HG02759 (cell line): ENCODE results near the gene BRD7.

Experiments
- ATAC-seq: cut with Tn5 transposase; IDR thresholded peaks from one replicate; pipeline ENCODE4 v1.9.1; 2021; ENCODE audit warnings: mild to moderate bottlenecking, moderate library complexity; ENCODE audit not compliant: unreplicated experiment

The BRD7 gene

DNA sequence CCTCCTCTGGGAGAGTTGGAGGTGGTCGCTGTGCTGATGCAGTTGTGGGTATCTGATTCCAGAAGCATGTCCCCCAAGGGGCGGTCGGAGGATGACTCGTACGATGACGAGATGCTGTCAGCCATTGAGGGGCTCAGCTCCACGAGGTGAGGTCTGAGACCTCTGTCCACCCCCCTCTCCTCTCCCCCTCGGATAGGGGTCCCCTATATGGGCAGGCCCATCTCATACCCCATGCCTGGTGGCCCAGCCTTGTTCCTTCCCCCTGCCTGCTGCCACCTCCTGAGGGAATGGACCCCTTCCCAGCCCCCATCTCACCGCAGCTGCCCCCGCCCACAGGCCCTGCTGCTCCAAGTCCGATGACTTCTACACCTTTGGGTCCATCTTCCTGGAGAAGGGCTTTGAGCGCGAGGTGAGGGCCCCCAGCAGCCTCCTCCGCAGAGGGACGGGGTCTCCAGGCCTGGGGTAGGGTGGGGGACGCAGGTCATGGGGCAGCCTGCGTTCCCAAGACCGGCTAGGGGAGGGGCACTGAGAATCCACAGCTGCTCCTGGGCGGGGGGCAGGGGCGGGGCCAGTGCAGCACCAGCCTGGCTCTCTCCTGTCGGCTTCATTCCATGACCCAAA, 63.2 kb downstream of the BRD7 start:
- no peak for ATAC-seq

DNA sequence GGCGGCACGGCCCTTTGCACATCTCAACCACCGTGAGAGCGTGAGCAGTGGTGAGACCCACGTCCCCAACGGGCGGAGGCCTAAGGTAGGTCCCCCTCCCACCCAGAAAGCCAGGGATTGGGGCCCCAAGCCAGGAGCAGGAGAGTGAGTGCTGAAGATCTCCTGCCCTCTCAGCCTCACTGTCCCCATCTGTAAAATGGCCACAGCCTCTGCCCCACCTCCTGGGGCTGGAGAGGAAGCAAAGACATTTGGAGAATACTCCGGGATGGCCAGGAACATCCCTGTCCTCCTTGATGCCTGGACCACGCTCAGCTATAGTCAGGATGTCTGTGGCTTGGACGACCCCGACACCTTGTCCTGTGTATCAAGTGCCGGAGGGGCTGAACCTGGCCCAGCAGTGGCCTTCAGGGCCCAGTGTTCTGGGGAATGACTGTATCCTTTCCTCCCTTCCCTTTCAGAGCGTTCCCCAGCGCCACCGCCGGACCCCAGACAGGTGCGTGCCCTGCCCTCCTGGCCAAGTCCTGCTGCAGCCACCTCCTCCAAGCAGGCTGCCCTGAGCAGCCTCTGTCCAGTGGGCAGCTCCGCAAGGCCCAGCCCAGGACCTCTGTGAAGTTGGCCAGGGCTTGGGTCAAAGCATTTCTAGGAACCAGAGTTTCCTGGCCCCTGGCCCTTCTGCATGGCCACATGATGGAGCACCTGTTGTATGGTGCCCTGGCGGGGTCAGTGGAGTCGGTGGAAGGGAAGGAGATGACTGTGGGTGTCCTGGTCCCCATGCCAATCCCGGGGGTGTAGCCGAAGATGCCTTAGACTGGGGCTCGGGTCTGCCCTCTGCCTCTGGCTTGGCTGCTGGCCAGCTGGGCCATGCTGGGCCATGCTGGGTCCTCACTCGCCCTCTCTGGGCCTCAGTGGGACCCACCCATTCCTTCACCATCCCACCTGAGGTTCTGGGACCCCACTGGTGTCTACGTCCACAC, 64.0 kb downstream of the BRD7 start:
- ATAC-seq: no peak

DNA sequence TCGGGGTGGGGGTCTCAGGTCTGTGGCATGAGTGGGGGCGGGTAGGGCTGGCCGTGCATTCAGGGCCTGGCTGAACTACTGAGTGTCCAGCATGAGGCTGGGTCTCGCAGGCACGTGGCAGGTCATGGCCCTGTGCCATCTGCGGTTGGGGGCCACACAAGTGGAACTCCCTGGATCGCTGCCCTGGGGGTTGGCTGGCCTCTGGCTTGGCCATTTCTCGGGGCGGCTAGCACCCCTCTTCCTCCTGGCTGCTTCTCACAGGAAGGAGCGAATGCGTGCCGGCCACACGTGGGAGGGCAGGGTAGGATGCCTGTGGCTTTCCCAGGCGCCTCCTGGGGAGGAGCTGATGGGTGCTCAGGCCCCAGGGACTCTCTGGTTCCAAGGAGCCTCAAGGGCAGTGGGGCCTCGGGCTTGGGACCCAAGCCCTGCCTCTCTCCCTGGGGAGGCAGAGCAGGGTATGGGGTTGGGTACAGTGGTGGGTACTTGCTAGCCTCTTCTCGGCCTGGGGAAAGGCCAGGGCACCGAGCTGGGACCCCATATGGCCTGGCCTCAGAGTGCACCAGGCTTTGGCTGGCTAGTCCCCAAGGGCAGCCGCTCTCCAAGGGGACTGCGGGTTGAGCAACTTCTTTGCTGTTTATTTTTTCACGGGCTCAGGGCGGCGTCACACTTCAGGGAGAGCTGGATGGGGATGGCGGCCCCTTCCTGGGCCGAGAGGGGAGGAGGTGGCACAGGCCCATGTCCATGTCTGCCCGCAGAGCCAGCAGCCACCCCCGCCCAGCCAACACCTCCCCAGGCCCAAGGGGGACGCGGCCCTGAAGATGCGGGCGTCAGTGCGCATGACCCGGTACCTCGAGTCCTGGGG, 65.0 kb downstream of the BRD7 start:
- no peak for ATAC-seq

GRCh38 chr16:50303041-50303604, 65.7 kb downstream of the BRD7 start:
- no peak for ATAC-seq

DNA sequence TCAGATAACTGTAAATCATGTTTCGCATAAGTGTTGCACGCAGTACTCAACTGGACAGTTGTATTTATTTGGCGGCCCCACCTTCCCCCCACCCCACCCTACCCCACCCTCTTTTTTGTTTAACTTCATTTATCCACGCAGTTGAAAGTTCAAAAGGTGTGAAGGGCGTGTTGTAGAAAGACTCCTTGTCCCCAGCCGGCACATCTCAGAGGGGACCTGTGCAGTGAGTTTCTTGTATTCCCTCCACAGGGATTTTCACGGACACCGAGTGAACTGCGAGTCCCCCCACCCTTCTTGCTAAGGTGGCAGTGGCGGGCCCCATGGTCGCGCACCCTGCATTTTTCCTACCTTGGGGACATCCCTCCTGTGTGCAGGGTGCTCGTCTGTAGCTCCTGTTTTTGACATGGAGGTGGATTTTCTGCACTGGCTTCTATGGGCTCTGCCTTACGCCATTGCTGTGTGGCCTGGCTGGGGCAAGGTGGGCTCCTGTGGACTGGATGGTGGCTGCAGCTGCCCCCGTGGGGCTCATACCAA, 66.2 kb downstream of the BRD7 start:
- ATAC-seq: no peak

DNA sequence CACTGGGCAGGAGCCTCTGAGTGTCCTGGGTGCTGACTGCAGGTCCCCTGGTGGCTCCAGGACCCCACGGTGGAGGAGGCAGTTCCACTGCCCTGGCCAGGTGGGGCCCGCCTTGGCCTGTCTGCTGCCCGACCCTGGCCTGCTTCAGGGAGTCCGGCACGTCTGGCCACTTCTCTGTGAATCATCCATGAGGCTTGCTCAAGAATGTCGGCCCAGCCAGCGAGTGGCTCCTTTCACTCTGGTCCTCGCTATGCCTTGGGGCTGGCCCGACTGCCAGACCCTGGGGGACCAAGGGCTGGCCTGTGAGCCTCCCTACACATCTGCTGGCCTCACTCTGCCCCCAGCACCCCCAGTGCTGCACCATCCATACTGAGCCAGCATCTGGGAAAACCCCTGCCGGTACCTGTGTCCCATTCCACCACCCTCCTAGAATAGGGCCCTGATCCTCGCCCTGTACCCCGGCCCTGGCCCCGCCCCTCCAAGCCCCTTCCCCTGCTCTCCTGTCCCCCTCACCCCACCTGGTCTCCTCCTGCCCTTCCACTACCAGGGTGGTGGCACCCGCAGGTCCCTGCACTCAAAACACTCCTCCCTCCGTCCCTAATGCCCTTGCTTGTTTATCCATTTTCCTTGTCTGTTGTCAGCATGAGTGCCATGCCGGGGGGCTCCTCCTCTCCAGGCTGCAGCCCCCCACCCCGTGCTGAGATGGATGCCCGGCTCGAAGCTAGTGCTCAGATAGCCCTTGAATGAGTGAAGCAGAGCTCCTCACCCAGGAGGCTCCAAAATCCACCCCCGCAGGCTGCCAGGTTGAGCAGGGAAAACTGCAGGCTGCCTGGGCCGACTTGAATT, 66.9 kb downstream of the BRD7 start:
- no peak for ATAC-seq

DNA sequence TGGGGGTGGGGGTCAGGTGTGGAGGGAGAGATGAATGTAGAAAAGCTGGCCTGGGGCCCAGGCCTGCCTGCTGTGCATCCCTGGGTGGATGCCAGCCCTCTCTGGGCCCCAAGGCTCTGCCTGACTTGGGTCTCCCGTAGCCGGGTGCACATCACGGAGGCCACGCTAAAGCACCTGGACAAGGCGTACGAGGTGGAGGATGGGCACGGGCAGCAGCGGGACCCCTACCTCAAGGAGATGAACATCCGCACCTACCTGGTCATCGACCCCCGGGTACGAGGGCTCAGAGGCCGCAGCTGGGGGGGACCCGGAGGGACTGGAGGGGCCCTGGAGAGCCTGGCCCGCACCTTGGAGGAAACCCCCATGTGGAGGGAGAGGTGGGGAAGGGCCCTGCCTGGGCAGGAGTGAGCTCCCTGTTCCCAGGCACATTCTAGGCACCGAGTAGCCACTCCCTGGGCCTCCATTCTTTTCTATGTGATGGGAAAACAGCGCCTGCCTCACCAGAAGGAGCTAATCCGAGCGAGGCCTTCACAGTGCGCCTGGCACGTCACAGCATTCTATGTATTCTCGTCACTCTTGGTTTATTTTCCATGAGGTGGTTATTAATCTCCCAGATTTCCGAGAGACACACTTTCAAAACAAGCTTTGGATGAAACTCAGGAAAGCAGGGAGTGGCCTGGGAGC, 67.7 kb downstream of the BRD7 start:
- ATAC-seq: no peak

DNA sequence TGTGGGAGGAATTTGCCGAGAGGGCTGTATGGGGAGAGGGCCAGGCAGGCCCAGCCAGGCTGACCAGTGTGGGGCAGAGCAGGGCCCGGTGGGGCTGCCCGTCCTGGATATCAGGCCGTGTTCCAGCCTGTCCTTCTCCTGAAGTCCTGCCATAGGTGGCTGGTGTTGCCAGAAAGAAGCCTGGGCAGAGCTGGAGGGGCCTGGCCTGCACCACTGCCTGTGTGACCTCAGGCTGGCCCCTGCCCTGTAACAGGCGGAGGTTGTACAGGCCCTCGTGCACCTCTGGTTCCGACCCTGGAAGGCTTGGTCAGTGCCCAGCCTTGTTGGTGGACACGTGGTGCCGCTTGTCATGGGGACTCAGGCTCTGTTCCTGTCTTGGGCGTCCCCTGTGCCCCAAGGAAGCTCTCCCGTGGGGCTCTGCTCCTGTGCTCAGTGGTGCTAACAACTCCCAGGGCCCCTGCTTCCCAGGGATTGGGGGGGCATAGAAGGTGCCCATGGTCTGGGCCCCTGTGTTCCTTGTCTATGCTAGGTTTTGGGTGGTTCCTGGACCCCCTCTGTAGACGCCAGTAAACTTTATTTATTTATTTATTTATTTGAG, 69.2 kb downstream of the BRD7 start:
- ATAC-seq: no peak

DNA sequence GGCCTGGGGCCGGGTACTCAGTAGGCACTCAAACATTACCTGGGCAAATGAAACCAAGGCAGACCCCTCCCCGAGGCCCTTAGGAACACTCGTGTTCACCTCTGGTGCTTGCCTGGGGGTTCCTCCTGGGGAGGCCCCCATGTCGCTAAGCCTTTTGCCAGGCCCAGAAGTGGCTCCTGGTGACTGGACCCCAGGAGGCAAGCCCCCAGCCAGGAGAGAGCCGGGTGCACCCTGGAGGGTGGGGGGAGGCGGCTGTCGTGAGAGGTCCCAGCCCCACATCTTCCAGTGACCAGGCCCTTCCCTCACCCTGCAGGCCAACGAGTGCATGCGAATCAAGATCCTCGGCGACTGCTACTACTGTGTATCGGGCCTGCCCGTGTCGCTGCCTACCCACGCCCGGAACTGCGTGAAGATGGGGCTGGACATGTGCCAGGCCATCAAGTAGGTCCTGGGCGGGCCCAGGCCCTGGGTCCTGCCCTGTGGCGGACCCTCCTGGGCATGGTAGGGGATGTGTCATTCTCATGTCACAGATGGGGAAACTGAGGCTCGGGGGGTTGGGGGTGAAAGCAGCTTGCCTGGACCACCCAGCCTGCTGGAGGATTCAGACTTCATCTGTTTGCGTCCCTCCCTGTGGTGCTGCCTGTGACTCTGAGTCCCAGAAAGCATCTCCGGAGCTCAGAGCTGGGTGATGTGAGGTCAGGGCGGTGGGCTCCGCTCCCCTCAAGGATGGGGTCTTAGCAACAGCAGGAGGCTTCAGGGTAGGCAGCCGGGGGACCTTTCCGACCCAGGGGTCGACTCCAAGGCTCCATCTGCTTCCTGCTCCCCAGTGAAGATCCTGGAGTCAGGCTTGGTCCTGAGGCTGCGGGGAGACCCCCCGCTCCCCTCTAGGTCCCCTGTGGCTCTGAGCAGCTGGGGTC, 69.9 kb downstream of the BRD7 start:
- ATAC-seq: no peak

DNA sequence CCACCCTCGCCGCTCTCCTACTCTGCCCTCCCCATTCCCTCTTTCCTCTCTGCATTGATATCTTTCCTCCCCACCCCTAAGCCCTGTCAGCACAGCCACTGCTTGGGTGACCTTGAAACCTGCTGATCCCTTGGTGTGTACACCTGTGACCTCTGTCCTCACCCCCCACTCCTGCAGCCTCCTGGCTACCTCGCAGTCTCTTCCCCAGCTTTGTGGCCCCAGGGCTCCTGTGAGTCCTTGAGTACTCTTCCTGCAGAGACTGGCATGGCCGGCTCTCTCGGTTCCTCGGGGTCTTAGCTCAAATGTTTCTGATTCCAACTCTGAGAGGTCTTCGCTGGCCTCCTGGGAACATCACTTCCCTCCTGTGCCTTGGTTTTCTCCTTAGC, 70.7 kb downstream of the BRD7 start:
- no peak for ATAC-seq

DNA sequence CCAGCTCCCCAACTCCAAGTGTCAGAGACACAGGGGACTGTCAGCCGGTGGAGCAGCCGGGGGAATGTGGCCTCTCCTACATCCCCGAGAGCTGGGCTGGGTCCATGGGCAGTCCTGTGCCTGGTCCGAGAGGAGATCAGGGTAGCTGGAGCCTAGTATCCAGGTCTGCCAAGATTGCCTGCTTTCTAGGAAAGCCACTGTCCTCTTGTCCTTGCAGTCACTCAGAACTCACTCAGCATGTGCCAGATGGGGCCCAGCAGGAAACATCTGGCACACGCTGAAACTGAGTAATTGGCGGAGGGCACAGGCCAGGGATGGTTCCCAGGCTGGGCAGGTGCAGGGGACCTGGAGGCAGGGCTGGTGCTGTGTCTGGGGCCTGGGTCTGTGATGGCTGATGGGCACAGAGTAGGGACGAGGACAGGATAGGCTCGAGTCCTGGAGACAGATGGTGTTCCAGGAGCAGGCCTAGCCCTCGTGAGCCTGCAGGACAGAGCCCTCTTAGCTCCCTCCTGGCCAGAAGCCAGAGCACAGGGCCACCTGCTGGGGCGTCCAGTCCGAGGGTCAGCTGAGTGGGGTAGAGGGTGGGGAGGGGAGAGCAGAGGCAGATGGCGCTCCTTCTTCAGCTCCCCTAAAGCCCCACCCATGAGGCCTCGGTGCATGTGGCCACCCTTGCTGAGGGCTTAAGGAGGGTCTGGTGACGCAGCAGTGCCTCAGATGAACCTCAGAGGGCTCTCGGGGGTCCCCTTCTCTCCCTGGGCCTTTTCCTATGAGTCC, 71.3 kb downstream of the BRD7 start:
- no peak for ATAC-seq

GRCh38 chr16:50296807-50297206, 72.0 kb downstream of the BRD7 start:
- ATAC-seq: no peak

DNA sequence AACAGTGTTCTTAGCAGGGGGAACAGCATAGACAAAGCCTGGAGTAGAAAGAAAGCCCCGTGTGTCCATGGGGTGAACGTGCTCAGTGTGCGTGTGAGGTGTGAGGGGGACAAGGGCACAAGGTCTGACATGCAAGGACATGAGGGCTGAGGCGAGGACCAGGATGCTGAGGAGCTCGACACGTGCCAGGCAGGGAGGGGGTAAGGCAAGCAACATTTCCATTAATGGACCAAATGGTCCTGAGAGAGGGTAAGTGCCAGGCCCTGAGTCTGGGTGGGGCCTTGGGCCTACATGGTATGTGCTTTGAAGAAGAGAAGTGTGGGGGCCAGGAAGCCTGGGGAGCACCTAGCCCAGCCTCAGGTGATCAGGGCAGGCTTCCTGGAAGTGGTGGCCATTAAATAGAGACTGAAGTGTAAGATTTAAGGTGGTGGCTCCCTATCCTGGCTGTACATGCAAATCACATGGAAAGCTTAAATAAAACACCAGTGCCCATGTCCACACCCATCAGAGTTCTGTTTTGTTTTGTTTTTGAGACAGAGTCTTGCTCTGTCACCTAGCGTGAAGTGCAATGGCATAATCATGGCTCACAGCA, 73.2 kb downstream of the BRD7 start:
- ATAC-seq: no peak

- no peak for ATAC-seq
Observed at GRCh38 chr16:50294955-50295354, 73.8 kb downstream of the BRD7 start.

GRCh38 chr16:50293994-50294855, 74.6 kb downstream of the BRD7 start:
- no peak for ATAC-seq
